ENCODE measurements around the gene SLC4A1. TPM values are rescaled to one million over a fixed set of nuclear protein-coding genes. Genes with fewer than 3 reads are reported as not detected.

Gene SLC4A1
- total RNA-seq, 2 donors from 2014 or later, result not detected

- no peaks in the 10 kb centered on the region for H3K9me3 Mint-ChIP-seq
- peaks cover 16 to 18% of the 10 kb centered on the region in 2 donors for H3K4me1 Mint-ChIP-seq (ENCODE audit: low read depth in 2 of 2)
- ATAC-seq (no peak), DNase-seq (ENCODE audit: low spot score) (no peak)
- no peaks in the 10 kb centered on the region for H3K36me3 Mint-ChIP-seq
- no peak overlapping the region for H3K27ac Mint-ChIP-seq
- no peaks in the 10 kb centered on the region for H3K27me3 Mint-ChIP-seq
- no peak overlapping the region for H3K4me3 Mint-ChIP-seq
Observed at GRCh38 chr17:44277976-44278375, 10.0 kb upstream of the SLC4A1 start.

- Mint-ChIP-seq H3K9me3 (no peaks in the 10 kb centered on the region), H3K27ac (no peak overlapping the region), H3K36me3 (no peaks in the 10 kb centered on the region), H3K4me1 (ENCODE audit: low read depth in 2 of 2) (peaks cover 0 to 2% of the 10 kb centered on the region in 2 donors), H3K4me3 (no peak overlapping the region), H3K27me3 (no peaks in the 10 kb centered on the region)
- DNase-seq (ENCODE audit: low spot score), result no peak
- no peak for ATAC-seq
Observed at GRCh38 chr17:44273607-44274006, 5.7 kb upstream of the SLC4A1 start.

GRCh38 chr17:44272954-44273353 lies 5.0 kb upstream of the SLC4A1 start:
- Mint-ChIP-seq H3K4me3 (no peak overlapping the region), H3K27ac (peak overlapping the region in 1 of 2 donors; percentile 43), H3K4me1 (ENCODE audit: low read depth in 2 of 2) (peaks cover 0 to under 1% of the 10 kb centered on the region in 2 donors), H3K27me3 (no peaks in the 10 kb centered on the region), H3K9me3 (no peaks in the 10 kb centered on the region), H3K36me3 (no peaks in the 10 kb centered on the region)
- ATAC-seq, result no peak
- DNase-seq (ENCODE audit: low spot score), result no peak

- Mint-ChIP-seq H3K27ac (peak overlapping the region in 1 of 2 donors; percentile 43), H3K4me3 (no peak overlapping the region), H3K27me3 (no peaks in the 10 kb centered on the region), H3K9me3 (no peaks in the 10 kb centered on the region), H3K36me3 (no peaks in the 10 kb centered on the region), H3K4me1 (ENCODE audit: low read depth in 2 of 2) (no peaks in the 10 kb centered on the region)
- DNase-seq (ENCODE audit: low spot score), result no peak
- no peak for ATAC-seq
Observed at GRCh38 chr17:44272321-44272951, 4.5 kb upstream of the SLC4A1 start.

GRCh38 chr17:44269535-44270240 lies 1.8 kb upstream of the SLC4A1 start:
- Mint-ChIP-seq H3K4me1 (ENCODE audit: low read depth in 2 of 2) (no peaks in the 10 kb centered on the region), H3K27ac (no peak overlapping the region), H3K36me3 (no peaks in the 10 kb centered on the region), H3K4me3 (no peak overlapping the region), H3K27me3 (no peaks in the 10 kb centered on the region), H3K9me3 (no peaks in the 10 kb centered on the region)
- no peak for ATAC-seq
- no peak for DNase-seq (ENCODE audit: low spot score)

GRCh38 chr17:44268709-44269534 lies 987 bp upstream of the SLC4A1 start:
- no peaks in the 10 kb centered on the region for H3K4me1 Mint-ChIP-seq (ENCODE audit: low read depth in 2 of 2)
- H3K4me3 Mint-ChIP-seq, result no peak overlapping the region

GRCh38 chr17:44267165-44267455 lies 825 bp downstream of the SLC4A1 start:
- ATAC-seq (no peak), DNase-seq (ENCODE audit: low spot score) (no peak)
- Mint-ChIP-seq H3K27me3 (no peaks in the 10 kb centered on the region), H3K36me3 (no peaks in the 10 kb centered on the region), H3K9me3 (no peaks in the 10 kb centered on the region), H3K4me1 (ENCODE audit: low read depth in 2 of 2) (no peaks in the 10 kb centered on the region), H3K27ac (no peak overlapping the region), H3K4me3 (no peak overlapping the region)

More at GRCh38 chr17:44268709-44269534, 987 bp upstream of the SLC4A1 start:
- ATAC-seq, result no peak
- H3K36me3 Mint-ChIP-seq, result no peaks in the 10 kb centered on the region
- no peaks in the 10 kb centered on the region for H3K9me3 Mint-ChIP-seq
- DNase-seq (ENCODE audit: low spot score), result no peak
- H3K27me3 Mint-ChIP-seq, result no peaks in the 10 kb centered on the region
- peak overlapping the region in 1 of 2 donors; percentile 5 for H3K27ac Mint-ChIP-seq

- Mint-ChIP-seq H3K27me3 (no peaks in the 10 kb centered on the region), H3K36me3 (no peaks in the 10 kb centered on the region), H3K4me1 (ENCODE audit: low read depth in 2 of 2) (no peaks in the 10 kb centered on the region), H3K4me3 (no peak overlapping the region), H3K9me3 (no peaks in the 10 kb centered on the region), H3K27ac (no peak overlapping the region)
- DNase-seq (ENCODE audit: low spot score), result no peak
- ATAC-seq, result no peak
Observed at GRCh38 chr17:44266402-44267164, 1.4 kb downstream of the SLC4A1 start.

- Mint-ChIP-seq H3K4me1 (ENCODE audit: low read depth in 2 of 2) (no peaks in the 10 kb centered on the region), H3K27me3 (no peaks in the 10 kb centered on the region), H3K9me3 (no peaks in the 10 kb centered on the region), H3K27ac (peak overlapping the region in 1 of 2 donors; percentile 28), H3K36me3 (no peaks in the 10 kb centered on the region), H3K4me3 (no peak overlapping the region)
- no peak for ATAC-seq
- no peak for DNase-seq (ENCODE audit: low spot score)
Observed at GRCh38 chr17:44263345-44263902, 4.5 kb downstream of the SLC4A1 start.

GRCh38 chr17:44262654-44263225 lies 5.2 kb downstream of the SLC4A1 start:
- Mint-ChIP-seq H3K27ac (no peak overlapping the region), H3K4me3 (no peak overlapping the region), H3K4me1 (ENCODE audit: low read depth in 2 of 2) (no peaks in the 10 kb centered on the region), H3K27me3 (no peaks in the 10 kb centered on the region), H3K36me3 (no peaks in the 10 kb centered on the region), H3K9me3 (no peaks in the 10 kb centered on the region)
- no peak for ATAC-seq
- DNase-seq (ENCODE audit: low spot score), result no peak

- DNase-seq (ENCODE audit: low spot score) (no peak), ATAC-seq (no peak)
- H3K4me1 Mint-ChIP-seq (ENCODE audit: low read depth in 2 of 2), result no peaks in the 10 kb centered on the region
- no peaks in the 10 kb centered on the region for H3K9me3 Mint-ChIP-seq
- H3K27me3 Mint-ChIP-seq, result peaks cover 4 to 8% of the 10 kb centered on the region in 2 donors
- H3K4me3 Mint-ChIP-seq, result no peak overlapping the region
- H3K36me3 Mint-ChIP-seq, result no peaks in the 10 kb centered on the region
- H3K27ac Mint-ChIP-seq, result no peak overlapping the region
Observed at GRCh38 chr17:44260296-44260695, 7.6 kb downstream of the SLC4A1 start.

- Mint-ChIP-seq H3K36me3 (no peaks in the 10 kb centered on the region), H3K9me3 (no peaks in the 10 kb centered on the region), H3K4me3 (no peak overlapping the region), H3K4me1 (ENCODE audit: low read depth in 2 of 2) (no peaks in the 10 kb centered on the region), H3K27ac (no peak overlapping the region), H3K27me3 (peaks cover 4 to 8% of the 10 kb centered on the region in 2 donors)
- no peak for DNase-seq (ENCODE audit: low spot score)
- peak in 1 of 2 donors; percentile 6 for ATAC-seq
Observed at GRCh38 chr17:44258811-44259351, 9.1 kb downstream of the SLC4A1 start.
